GM19239 (cell line): ENCODE results near the gene SORCS2.
"Not testable (repeated sequence)": the region's sequence is repeated elsewhere in the genome, so short reads cannot be mapped to it uniquely, and the experiment has no call there.

Experiments
- DNase-seq: peaks from one replicate; pipeline ENCODE4 v3.0.0; 2011; ENCODE audit warnings: low spot score; ENCODE audit not compliant: insufficient read length
- FAIRE-seq: peaks from 2 replicates; lab custom pipeline; 2011; peaks lifted over from hg19 to GRCh38; lab: Jason Lieb, UNC

SORCS2 gene

DNA sequence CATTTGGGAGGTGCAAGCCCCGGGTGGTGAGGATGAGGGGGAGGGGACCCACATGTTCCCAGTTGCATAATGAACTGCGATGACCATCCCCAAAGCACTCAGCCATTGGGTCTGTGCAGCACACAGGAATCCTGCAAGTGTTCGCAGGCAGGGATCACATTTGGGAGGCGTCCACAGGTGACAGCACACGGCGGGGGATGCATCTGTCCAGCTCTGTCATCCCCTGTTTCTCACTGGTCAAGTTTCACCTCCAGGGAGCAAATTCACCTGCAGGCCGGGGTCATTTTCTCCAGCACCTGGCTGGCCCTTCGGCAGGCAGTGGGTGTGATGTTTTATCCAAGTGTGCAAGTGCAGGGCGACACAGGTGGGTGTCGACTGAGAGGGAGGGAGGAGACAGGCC lies 33.3 kb upstream of the SORCS2 start:
- FAIRE-seq, result no peak

GRCh38 chr4:7159923-7160322 lies 32.4 kb upstream of the SORCS2 start:
- DNase-seq (no peak), FAIRE-seq (no peak)

More for the DNA sequence above, 33.3 kb upstream of the SORCS2 start:
- no peak for DNase-seq

GRCh38 chr4:7160439-7160838 lies 31.9 kb upstream of the SORCS2 start:
- DNase-seq (no peak), FAIRE-seq (no peak)

DNA sequence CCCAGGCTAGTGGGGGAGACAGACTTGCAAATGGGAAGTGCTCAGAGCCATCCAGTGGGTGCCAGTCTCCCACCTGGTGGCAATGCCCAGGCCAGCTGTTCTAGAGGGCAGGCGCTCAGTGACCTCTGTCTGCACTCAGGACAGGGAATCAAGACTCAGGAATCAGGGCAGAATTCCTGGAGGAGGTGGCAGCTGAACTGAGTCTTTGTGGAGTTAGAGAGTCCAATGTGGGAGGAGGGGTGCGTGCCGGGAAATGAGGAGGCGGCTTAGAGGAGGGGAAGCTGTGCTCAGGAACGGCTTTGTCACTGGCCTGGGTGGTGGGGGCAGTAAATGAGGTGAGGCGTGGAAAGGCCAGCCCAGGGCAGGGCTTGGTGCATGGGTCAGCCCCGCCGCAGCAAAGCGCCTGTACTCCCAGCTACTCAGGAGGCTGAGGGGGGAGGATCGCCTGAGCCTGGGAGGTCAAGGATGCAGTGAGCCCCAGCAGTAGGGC lies 31.3 kb upstream of the SORCS2 start:
- FAIRE-seq (no peak), DNase-seq (no peak)

DNA sequence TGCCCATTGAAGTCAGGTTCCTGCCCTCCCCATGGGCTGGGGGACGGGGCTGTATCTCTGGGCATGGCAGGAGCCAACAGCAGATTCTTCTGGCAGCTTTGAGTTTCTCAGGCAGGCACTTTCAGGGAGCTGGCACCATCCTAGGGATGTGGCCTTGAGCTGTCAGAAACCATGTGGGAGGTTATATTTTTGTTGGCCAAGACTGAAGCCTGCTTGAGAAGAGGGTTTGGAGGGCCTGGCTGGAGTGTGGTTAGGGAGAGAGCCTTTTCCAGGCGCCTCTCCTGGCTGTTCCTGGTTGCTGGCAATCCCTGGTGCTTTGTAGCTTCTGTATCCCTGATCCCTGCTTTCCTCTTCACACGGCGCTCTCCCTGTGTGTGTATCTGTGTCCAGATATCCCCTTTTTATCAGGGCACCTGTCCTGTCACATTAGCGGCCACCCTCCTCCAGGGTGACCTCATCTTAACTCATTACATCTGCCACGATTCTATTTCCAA lies 30.6 kb upstream of the SORCS2 start:
- DNase-seq, result no peak
- no peak for FAIRE-seq

GRCh38 chr4:7165056-7165873 lies 27.1 kb upstream of the SORCS2 start:
- FAIRE-seq, DNase-seq: not testable (repeated sequence)

DNA sequence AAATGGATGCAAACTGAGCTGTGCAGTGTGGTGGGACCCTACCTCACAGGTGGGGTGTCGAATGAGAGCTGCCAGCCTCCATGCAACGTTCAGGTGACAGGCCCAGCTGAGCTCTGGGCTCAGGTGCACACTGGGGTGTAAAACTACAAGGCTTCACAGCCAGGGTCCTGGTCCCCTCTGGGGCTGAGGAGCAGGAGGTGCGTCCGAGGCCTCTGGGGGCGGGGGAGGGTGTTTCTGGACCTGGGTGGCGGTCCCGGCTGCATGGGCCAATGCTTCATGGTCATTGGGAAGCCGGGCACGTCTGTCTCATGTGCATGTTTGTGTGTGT lies 26.5 kb upstream of the SORCS2 start:
- FAIRE-seq (no peak), DNase-seq (no peak)

DNA sequence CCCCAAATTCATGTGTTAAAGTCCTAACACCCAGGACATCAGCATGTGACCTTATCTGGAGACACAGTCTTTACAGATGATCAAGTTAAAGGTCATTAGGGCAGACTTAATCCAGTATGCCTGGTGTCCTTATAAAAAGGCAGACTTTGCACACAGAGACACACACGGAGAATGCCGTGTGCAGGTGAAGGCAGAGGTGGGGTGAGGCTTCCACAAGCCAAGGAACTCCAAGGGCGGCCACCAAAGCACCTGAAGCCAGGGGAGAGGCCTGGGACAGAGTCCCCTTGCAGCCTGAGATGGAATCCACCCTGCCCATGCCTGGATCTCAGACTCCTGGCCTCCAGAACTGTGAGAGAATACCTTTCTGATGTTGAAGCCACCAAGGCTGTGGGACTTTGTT lies 26.1 kb upstream of the SORCS2 start:
- DNase-seq, result no peak
- FAIRE-seq, result no peak

GRCh38 chr4:7166981-7167700 lies 25.2 kb upstream of the SORCS2 start:
- no peak for FAIRE-seq
- DNase-seq, result no peak

GRCh38 chr4:7167706-7168105 lies 24.6 kb upstream of the SORCS2 start:
- FAIRE-seq (no peak), DNase-seq (no peak)

DNA sequence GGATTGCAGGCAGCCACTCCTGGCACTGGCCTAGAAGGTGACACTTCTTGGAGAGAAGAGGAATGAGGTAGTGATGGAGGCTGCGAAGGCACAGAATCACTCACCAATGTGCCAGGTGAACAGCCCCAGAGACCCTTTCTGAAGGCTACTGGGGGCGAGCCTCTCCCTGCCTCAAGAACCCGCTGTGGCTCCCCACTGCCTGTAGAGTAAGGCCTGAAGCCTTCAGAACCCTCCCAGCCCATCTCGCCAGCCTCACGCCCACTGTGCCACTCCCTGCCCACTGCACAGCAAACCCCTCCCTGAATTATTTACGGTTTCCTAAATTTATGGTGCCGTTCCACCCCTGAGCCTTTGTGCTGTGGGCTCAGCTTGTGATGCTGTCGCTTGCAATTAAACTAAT lies 24.2 kb upstream of the SORCS2 start:
- no peak for FAIRE-seq
- no peak for DNase-seq

GRCh38 chr4:7169134-7169533 lies 23.2 kb upstream of the SORCS2 start:
- no peak for FAIRE-seq
- no peak for DNase-seq

- DNase-seq (no peak), FAIRE-seq (no peak)
These were observed 22.3 kb upstream of the SORCS2 start for GRCh38 chr4:7170012-7170411.

DNA sequence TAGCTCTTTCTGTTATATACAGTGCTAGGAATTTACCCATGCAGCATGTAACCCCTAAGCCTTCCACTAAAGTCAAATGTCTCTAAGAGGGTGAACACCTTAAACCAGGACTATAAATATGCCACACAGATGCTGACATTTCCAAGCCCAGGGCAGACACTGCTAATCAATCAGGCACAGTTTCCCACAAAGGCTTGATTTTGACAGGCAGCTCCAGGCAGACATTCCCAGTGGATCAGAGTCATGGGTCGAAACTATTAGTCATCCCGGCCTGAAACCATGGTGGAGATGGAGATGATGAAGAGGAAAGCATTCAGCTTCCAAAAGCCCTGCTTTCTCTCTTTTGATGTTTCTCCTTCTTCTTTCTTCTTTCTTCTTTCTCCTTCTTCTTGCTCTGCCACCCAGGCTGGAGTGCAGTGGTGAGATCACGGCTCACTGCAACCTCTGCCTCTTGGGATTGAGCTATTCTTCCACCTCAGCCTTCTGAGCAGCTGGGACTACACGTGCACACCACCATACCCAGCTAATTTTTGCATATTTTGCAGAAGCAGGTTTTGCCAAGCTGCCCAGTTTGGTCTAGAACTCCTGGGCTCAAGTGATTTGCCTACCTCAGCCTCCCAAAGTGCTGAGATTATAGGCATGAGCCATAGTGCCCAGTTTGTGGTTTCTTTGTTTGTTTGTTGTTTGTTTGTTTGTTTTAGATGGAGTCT lies 21.0 kb upstream of the SORCS2 start:
- no peak for FAIRE-seq
- no peak for DNase-seq

DNA sequence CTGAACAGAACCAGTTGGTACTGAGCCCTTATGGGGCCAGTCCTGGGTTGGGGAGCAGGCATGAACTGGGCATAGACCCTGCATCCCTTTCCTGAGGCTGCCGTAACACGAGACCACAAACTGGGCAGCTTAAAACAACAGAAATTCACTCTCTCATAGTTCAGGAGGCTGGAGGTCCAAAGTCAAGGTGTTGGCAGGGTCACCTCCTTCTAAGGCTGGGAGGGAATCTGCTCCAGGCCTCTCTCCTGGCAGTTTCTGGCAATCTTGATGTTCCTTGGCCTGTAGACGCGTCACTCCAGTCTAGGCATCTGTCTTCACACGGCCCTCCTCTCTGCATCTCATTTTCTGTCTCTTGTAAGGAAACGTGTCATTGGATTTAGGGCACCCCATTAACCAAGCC lies 19.8 kb upstream of the SORCS2 start:
- FAIRE-seq (no peak), DNase-seq (no peak)

- DNase-seq (no peak), FAIRE-seq (no peak)
These were observed 19.4 kb upstream of the SORCS2 start for GRCh38 chr4:7172946-7173345.

DNA sequence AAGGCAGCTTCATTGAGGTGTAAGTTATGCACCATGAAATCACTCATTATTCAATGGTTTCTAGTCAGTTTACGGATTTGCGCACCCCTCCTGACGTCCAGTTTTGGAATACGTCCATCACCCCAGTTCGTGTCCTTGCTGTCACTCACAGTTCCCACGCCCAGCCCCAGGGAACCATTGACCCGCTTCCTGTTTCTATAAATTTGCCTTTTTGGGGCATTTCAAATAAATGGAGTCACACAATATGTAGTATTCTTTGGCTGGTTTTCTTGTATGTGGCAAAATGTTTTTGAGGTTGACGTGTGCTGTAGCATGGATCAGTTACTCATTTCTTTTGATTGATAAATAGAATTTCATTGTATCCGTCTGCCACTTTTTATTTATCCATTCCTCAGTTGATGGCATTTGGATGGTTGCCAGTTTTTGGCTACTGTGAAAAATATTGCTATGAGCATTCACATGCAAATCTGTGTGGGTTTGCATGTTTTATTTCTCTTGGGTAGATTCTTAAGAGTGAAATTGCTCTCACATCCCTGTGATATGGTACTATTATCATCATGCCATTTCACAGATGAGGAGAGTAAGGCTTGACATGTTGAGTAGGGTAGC lies 18.4 kb upstream of the SORCS2 start:
- no peak for FAIRE-seq
- DNase-seq, result no peak

DNA sequence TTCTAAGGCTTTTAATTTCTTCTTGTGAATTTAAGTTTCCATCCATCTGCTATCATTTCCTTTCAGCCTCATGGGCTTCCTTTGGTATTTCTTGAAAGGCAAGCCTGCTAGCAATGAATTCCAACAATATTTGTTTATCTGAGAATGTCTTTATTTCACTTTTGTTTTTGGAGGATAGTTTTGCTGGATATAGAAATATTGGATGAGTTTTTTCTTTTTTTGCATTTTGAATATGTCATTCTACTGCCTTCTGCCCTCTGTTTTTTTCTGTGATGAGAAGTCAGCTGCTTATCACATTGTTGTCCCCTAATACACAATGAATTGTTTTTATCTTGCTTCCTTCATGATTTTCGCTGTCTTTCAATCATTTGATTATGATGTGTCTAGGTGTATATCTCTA lies 13.2 kb upstream of the SORCS2 start:
- no peak for DNase-seq
- no peak for FAIRE-seq

DNA sequence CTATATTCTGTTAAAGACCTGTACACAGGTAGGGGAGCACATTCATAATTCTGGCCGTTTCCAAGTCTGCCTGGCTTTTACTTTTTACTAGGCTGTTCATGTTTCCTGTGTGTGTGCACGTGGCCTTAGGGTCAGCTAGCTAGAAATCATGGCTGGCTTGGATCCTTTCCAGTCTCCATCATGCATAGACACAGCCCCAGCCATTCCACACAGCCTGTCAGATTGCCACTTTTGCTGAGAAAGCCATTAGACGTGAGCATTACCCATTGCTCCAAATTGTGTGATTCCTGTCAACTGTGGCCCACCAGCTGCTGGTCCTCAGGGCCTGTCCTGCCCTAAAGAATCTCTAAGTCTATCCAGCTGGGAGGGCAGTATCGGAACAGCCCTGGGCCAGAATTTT lies 11.4 kb upstream of the SORCS2 start:
- no peak for FAIRE-seq
- no peak for DNase-seq

DNA sequence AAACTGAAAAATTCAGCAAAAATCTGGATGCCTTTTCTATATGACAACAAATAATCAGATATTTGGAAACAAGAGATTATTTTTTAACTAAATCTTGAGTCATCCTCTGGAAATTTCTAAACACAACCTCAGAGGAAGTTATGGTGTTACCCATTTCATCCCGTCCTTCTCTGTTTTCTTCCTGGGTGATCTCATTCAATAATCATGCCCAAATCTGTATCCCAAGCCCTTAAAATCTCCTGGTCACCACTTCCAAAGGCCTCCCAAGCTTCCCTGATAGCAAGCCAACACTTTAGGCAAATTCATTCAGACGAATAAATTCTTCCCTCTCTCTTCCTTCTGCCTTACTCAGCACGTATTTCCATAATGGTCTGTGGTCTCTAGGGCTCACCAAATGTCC lies 9.7 kb upstream of the SORCS2 start:
- FAIRE-seq (no peak), DNase-seq (no peak)

GRCh38 chr4:7183161-7183560 lies 9.2 kb upstream of the SORCS2 start:
- FAIRE-seq, result no peak
- no peak for DNase-seq
